IMR-90 (cell line): Measurements from ENCODE around the gene CPNE4. TPM values are rescaled to one million over a fixed set of nuclear protein-coding genes. Genes with fewer than 3 reads are reported as not detected.
A peak's percentile ranks its signal among the peaks of the same experiment; 100 is the strongest.

ENCODE experiments used
- ATAC-seq: fragments of 200-7000 bp; cut with Tn5 transposase; 2 replicates; pipeline ENCODE4 v1.9.1; 2020; ENCODE audit warnings: low read depth, mild to moderate bottlenecking, moderate library complexity
- Bru-seq: library from RNA; stranded (reverse); fragments of 400-500 nt; gene quantifications from one replicate; lab custom pipeline; 2021; lab: Mats Ljungman, UMichigan
- BruChase-seq, 2 experiments: library from RNA; stranded (reverse); fragments of 400-500 nt; gene quantifications; one replicate each; lab custom pipeline; 2021; lab: Mats Ljungman, UMichigan
- BruUV-seq: library from RNA; stranded (reverse); fragments of 400-500 nt; replicated peaks from 2 replicates; lab custom pipeline; 2021; lab: Mats Ljungman, UMichigan
- CTCF ChIA-PET: fragments of 300-600 bp; formaldehyde crosslinking; extraction: SDS; loops from one replicate; lab custom pipeline; 2021; ENCODE audit warnings: antibody characterized with exemption; lab: Yijun Ruan, JAX
- POLR2A ChIA-PET: fragments of 300-600 bp; sonication (Branson Sonifier 250); formaldehyde crosslinking; loops from one replicate; lab custom pipeline; 2022; ENCODE audit warnings: antibody characterized with exemption; ENCODE audit not compliant: unreplicated experiment; lab: Charles Lee
- DNase-seq: peaks from one replicate; pipeline ENCODE4 v3.0.0; 2013
- H2AFZ ChIP-seq: replicated peaks from 2 replicates; pipeline ENCODE3; 2013; ENCODE audit warnings: low read length, mild to moderate bottlenecking; ENCODE audit not compliant: poor library complexity
- H2AK5ac ChIP-seq: 2 replicates; pipeline ENCODE4 v1.6.1; 2013; ENCODE audit warnings: low read depth, low read length, inconsistent platforms
- H2AK9ac ChIP-seq: replicated peaks from 2 replicates; pipeline ENCODE3; 2013; ENCODE audit warnings: mild to moderate bottlenecking, low read depth, low read length, moderate library complexity; ENCODE audit not compliant: poor library complexity
- H2BK120ac ChIP-seq: 2 replicates; pipeline ENCODE4 v1.6.1; 2013; ENCODE audit warnings: low read depth, low read length, inconsistent platforms
- H2BK15ac ChIP-seq: 3 replicates; pipeline ENCODE4 v1.6.1; 2013; ENCODE audit warnings: low read depth, low read length, inconsistent platforms
- H2BK20ac ChIP-seq: 2 replicates; pipeline ENCODE4 v1.6.1; 2013; ENCODE audit warnings: low read depth, mild to moderate bottlenecking, inconsistent platforms, low read length, moderate library complexity
- H2BK5ac ChIP-seq: 2 replicates; pipeline ENCODE4 v1.6.1; 2013; ENCODE audit warnings: mild to moderate bottlenecking, low read depth, low read length, inconsistent platforms; ENCODE audit not compliant: poor library complexity, severe bottlenecking
- H3K14ac ChIP-seq: replicated peaks from 2 replicates; pipeline ENCODE4 v1.6.1; 2013; ENCODE audit warnings: low read depth, low read length, inconsistent platforms
- H3K18ac ChIP-seq: 2 replicates; pipeline ENCODE4 v1.6.1; 2013; ENCODE audit warnings: low read depth, low read length, control low read depth
- H3K23ac ChIP-seq: 2 replicates; pipeline ENCODE4 v1.6.1; 2013; ENCODE audit warnings: low read depth, low read length, inconsistent platforms
- H3K27ac ChIP-seq: 2 replicates; pipeline ENCODE4 v1.5.1; 2013; ENCODE audit warnings: mild to moderate bottlenecking, control low read depth, low read length; ENCODE audit not compliant: insufficient read depth
- H3K27me3 ChIP-seq: 2 replicates; pipeline ENCODE4 v1.6.1; 2013; ENCODE audit warnings: low read length; ENCODE audit not compliant: control insufficient read depth, insufficient read depth
- H3K36me3 ChIP-seq: 2 replicates; pipeline ENCODE4 v1.6.1; 2013; ENCODE audit warnings: low read length, mixed read lengths; ENCODE audit not compliant: control insufficient read depth, insufficient read depth
- H3K4ac ChIP-seq: 2 replicates; pipeline ENCODE4 v1.6.1; 2013; ENCODE audit warnings: low read depth, low read length, inconsistent platforms
- H3K4me1 ChIP-seq: 2 replicates; pipeline ENCODE4 v1.6.1; 2013; ENCODE audit warnings: low read length, mixed read lengths; ENCODE audit not compliant: control insufficient read depth, insufficient read depth
- H3K4me2 ChIP-seq: 2 replicates; pipeline ENCODE4 v1.6.1; 2013; ENCODE audit warnings: low read depth, mild to moderate bottlenecking, control low read depth, low read length, moderate library complexity
- H3K4me3 ChIP-seq: 2 replicates; pipeline ENCODE4 v1.5.1; 2013; ENCODE audit warnings: low read depth, mild to moderate bottlenecking, control low read depth, low read length, moderate library complexity; ENCODE audit not compliant: insufficient read depth
- H3K56ac ChIP-seq: 2 replicates; pipeline ENCODE4 v1.6.1; 2013; ENCODE audit warnings: low read length, inconsistent platforms; ENCODE audit not compliant: insufficient read depth; ENCODE audit errors: extremely low read depth
- H3K79me1 ChIP-seq, 2 experiments: 2 replicates each; pipeline ENCODE4 v1.6.1; 2013; ENCODE audit warnings: low read length in 2 of 2, inconsistent platforms in 1 of 2, low read depth in 1 of 2
- H3K9ac ChIP-seq: 2 replicates; pipeline ENCODE4 v1.6.1; 2013; ENCODE audit warnings: low read depth, low read length, control low read depth
- H3K9me1 ChIP-seq: 2 replicates; pipeline ENCODE4 v1.6.1; 2013; ENCODE audit warnings: low read length, inconsistent platforms; ENCODE audit not compliant: insufficient read depth
- H3K9me3 ChIP-seq: 2 replicates; pipeline ENCODE4 v1.6.1; 2013; ENCODE audit warnings: low read length; ENCODE audit not compliant: control insufficient read depth, insufficient read depth
- H4K20me1 ChIP-seq: 2 replicates; pipeline ENCODE4 v1.6.1; 2013; ENCODE audit warnings: low read length, inconsistent platforms; ENCODE audit not compliant: insufficient read depth
- H4K5ac ChIP-seq: 2 replicates; pipeline ENCODE4 v1.6.1; 2013; ENCODE audit warnings: mild to moderate bottlenecking, low read depth, low read length, control low read depth
- H4K8ac ChIP-seq, 2 experiments: 2 replicates each; pipeline ENCODE4 v1.6.1; 2013; ENCODE audit warnings: low read depth in 2 of 2, low read length in 2 of 2, control low read depth in 1 of 2, inconsistent platforms in 1 of 2
- H4K91ac ChIP-seq: 2 replicates; pipeline ENCODE4 v1.6.1; 2013; ENCODE audit warnings: low read depth, low read length, inconsistent platforms; ENCODE audit not compliant: insufficient read depth
- CEBPB ChIP-seq: IDR thresholded peaks from 2 replicates; pipeline ENCODE4 v1.6.1; 2012; ENCODE audit warnings: low read depth, low read length, improper control_type of control experiment
- FOS ChIP-seq: fragments of 150-350 bp; IDR thresholded peaks from 2 replicates; pipeline ENCODE4 v1.6.1; 2016; ENCODE audit warnings: low read depth, low read length
- MXI1 ChIP-seq: IDR thresholded peaks from 2 replicates; pipeline ENCODE4 v1.6.1; 2012; ENCODE audit warnings: low read depth, mild to moderate bottlenecking, low read length, moderate library complexity, borderline replicate concordance
- NFE2L2 ChIP-seq: fragments of 150-350 bp; IDR thresholded peaks from 2 replicates; pipeline ENCODE4 v1.6.1; 2016; ENCODE audit warnings: low read depth, mild to moderate bottlenecking, low read length
- POLR2A ChIP-seq: IDR thresholded peaks from 2 replicates; pipeline ENCODE4 v1.6.1; 2012; ENCODE audit warnings: mild to moderate bottlenecking, low read depth, low read length
- RCOR1 ChIP-seq: IDR thresholded peaks from 2 replicates; pipeline ENCODE4 v1.6.1; 2012; ENCODE audit warnings: mild to moderate bottlenecking, low read length, improper control_type of control experiment; ENCODE audit not compliant: insufficient replicate concordance
- RFX5 ChIP-seq: IDR thresholded peaks from 2 replicates; pipeline ENCODE4 v1.8.0; 2012; ENCODE audit warnings: low read depth, mild to moderate bottlenecking, low read length, moderate library complexity
- SMC3 ChIP-seq: fragments of 150-350 bp; IDR thresholded peaks from 2 replicates; pipeline ENCODE4 v1.6.1; 2016; ENCODE audit warnings: low read depth, mild to moderate bottlenecking, antibody characterized with exemption, low read length, moderate library complexity
- WGBS, 2 experiments: methylation state at CpG; one replicate each; pipeline versions ENCODE4 v1.1.5 to v1.1.7; 2013; ENCODE audit warnings: missing lambda C conversion rate in 2 of 2; ENCODE audit not compliant: insufficient read length in 1 of 2; ENCODE audit errors: extremely low coverage in 2 of 2; 5-methylcytosine and 5-hydroxymethylcytosine counted together
- dilution Hi-C: fragments of 300-500 bp; cut with HindIII; formaldehyde crosslinking; loops from one replicate; pipeline ENCODE4 v1.14.3; 2018; ENCODE audit warnings: low sequenced_read_pairs; ENCODE audit not compliant: unreplicated experiment
- in situ Hi-C: fragments of 300-500 bp; cut with MboI; formaldehyde crosslinking; loops from 3 replicates; pipeline ENCODE4 v1.14.3; 2019; ENCODE audit warnings: low sequenced_read_pairs, inconsistent platforms, mixed read lengths
- intact Hi-C: fragments of 100-400 bp; cut with micrococcal nuclease; formaldehyde crosslinking; loops from 2 replicates; pipeline ENCODE4 v1.10.0; 2022
- long read RNA-seq: library from polyadenylated mRNA; unstranded; transcript quantifications from one replicate; pipeline ENCODE4 v2.0.0, GENCODE V29; 2021; ENCODE audit not compliant: unreplicated experiment
- polyA plus RNA-seq, 3 experiments: library from polyadenylated mRNA; depleted of rRNA; stranded (reverse); fragments of >200 nt; gene quantifications; 2 replicates each; pipeline ENCODE4 v1.2.3, GENCODE V29; 2012; ENCODE audit warnings: low replicate concordance in 1 of 3
- total RNA-seq: library from RNA; depleted of rRNA; stranded (reverse); fragments of >200 nt; gene quantifications from 2 replicates; pipeline ENCODE4 v1.2.3, GENCODE V29; 2012; rRNA removed
- TF ChIP-seq, protein P1 (sequence below): fragments of 150-350 bp; IDR thresholded peaks from 2 replicates; pipeline ENCODE4 v1.6.1; 2016; ENCODE audit warnings: low read depth, mild to moderate bottlenecking, low read length, moderate library complexity, borderline replicate concordance
- TF ChIP-seq, protein P2 (sequence below): conservative IDR thresholded peaks from 2 replicates; pipeline ENCODE4 v1.5.1; 2012; ENCODE audit warnings: mild to moderate bottlenecking, low read depth, low read length, improper control_type of control experiment
- TF ChIP-seq, protein P3 (sequence below): fragments of 150-350 bp; IDR thresholded peaks from 2 replicates; pipeline ENCODE4 v1.6.1; 2017; ENCODE audit warnings: mild to moderate bottlenecking, antibody characterized with exemption, low read length, low read depth

The CPNE4 gene
- not detected in 2 replicates for total RNA-seq
- not detected in 2 replicates for polyA plus RNA-seq (2012; rRNA removed)
- not detected in 2 replicates for polyA plus RNA-seq (2012; cell fraction: cytosol; rRNA removed)
- polyA plus RNA-seq (2012; cell fraction: nucleus; rRNA removed; ENCODE audit: low replicate concordance): not detected in 2 replicates
- Bru-seq, nascent RNA: percentile 11 among the genes with signal in this experiment
- BruChase-seq, experiment 1, labeled RNA remaining after a 6-hour chase: percentile 5 among the genes with signal in this experiment
- percentile 10 among the genes with signal in this experiment for BruChase-seq, experiment 2, labeled RNA remaining after a 2-hour chase
- long read RNA-seq: 0 reads

DNA sequence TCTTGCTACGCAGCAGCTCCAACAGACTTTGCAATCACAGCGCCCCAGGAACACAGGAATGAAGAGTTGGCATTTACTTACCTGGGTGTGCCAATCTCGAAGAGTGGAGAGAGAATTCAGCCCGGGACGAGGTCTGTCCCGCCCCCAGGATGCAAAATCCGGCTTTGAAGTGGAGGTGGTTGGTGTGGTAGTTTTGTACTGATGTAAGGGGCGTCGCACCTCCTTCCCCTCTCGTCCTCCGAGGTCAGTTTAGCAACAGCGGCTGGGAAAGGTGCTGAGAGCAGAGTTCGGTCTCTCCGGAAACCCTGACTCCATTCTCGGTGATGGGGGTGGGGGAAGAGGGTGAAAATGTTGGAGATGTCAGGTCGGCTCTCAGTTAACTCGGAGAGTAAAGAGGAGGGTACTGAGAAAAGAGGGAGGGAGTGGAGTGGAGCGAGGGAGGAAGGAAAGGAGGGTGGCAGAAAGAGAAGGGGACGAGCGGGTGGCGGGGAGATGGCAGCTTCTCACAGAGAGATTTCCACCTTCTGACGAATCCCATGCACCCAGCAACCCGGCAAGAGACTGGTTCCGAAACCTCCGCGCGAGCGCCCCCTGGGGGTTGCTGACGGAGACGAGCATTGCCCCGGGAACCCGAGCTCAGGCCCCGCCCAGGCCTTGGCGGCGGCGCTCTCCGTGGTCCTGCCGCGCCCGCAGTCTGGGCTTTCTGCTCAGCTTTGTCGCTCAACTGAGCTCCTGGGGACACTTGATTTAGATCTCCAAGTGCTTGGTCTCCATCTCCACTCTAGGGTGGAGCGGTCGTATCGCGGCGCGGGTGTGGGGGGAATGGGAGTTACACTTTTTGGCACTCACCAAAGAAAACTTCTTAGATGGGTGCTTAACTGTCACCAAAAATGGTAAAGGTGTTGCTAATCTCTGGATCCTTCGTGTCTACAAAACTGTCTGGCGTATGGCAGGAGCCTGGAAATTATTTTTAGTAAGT is at the start of gene CPNE4:
Gene CPNE4 (minus strand): TSS at position 529 of the 979 bp plus-strand sequence.
- Histone ChIP-seq H3K4me3 (no peak within 1 kb of the TSS), H3K27me3 (peaks cover 19% of the 10 kb centered on the region), H3K14ac (no peak within 1 kb of the TSS), H2BK20ac (no peak within 1 kb of the TSS), H3K18ac (no peak within 1 kb of the TSS), H2AK9ac (no peak within 1 kb of the TSS), H3K56ac (no peak within 1 kb of the TSS), H4K20me1 (no peaks in the 10 kb centered on the region), H2AK5ac (no peak within 1 kb of the TSS), H4K8ac (no peak within 1 kb of the TSS), H3K27ac (no peak within 1 kb of the TSS), H3K23ac (no peak within 1 kb of the TSS), H3K4ac (no peak within 1 kb of the TSS), H4K91ac (no peak within 1 kb of the TSS), H3K4me2 (peak within 1 kb of the TSS; percentile 58), H3K9ac (no peak within 1 kb of the TSS), H2BK5ac (no peak within 1 kb of the TSS), H3K79me1 (no peaks in the 10 kb centered on the region), H3K9me3 (no peaks in the 10 kb centered on the region), H2BK120ac (no peak within 1 kb of the TSS), H4K5ac (no peak within 1 kb of the TSS), H3K9me1 (no peaks in the 10 kb centered on the region), H3K4me1 (no peaks in the 10 kb centered on the region), H2BK15ac (no peak within 1 kb of the TSS), H2AFZ (peak within 1 kb of the TSS; percentile 27), H3K36me3 (no peaks in the 10 kb centered on the region)
- ATAC-seq (peak; percentile 99), DNase-seq (peak; percentile 51)
- ChIA-PET CTCF (interaction anchor here (0.6 to 1.2 kb wide), 14 partner anchors 9 to 1399 kb away, joined by 3 to 9 read pairs (median 4); no protein-coding TSS in a partner anchor), POLR2A (no interaction called here)
- in situ Hi-C loops: loop anchor here (5.0 to 25.0 kb wide), 3 partner anchors 143 to 997 kb away; partner anchors contain the start of genes ASTE1 and NEK11
- intact Hi-C loops: loop anchor here (2.0 kb wide), 1 partner anchor 1002 kb away; no protein-coding TSS in a partner anchor
- dilution Hi-C loops: no loop called here
- no TSS peak for BruUV-seq
- 0% methylated on average over 4 of the region's 49 CpGs; no CpG with 5 or more reads in 1 of the 2 experiments for WGBS, 2 experiments
- TF ChIP-seq, protein P1, sequence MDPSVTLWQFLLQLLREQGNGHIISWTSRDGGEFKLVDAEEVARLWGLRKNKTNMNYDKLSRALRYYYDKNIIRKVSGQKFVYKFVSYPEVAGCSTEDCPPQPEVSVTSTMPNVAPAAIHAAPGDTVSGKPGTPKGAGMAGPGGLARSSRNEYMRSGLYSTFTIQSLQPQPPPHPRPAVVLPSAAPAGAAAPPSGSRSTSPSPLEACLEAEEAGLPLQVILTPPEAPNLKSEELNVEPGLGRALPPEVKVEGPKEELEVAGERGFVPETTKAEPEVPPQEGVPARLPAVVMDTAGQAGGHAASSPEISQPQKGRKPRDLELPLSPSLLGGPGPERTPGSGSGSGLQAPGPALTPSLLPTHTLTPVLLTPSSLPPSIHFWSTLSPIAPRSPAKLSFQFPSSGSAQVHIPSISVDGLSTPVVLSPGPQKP: no peak
- no peak for TF ChIP-seq FOS
- TF ChIP-seq, protein P2, sequence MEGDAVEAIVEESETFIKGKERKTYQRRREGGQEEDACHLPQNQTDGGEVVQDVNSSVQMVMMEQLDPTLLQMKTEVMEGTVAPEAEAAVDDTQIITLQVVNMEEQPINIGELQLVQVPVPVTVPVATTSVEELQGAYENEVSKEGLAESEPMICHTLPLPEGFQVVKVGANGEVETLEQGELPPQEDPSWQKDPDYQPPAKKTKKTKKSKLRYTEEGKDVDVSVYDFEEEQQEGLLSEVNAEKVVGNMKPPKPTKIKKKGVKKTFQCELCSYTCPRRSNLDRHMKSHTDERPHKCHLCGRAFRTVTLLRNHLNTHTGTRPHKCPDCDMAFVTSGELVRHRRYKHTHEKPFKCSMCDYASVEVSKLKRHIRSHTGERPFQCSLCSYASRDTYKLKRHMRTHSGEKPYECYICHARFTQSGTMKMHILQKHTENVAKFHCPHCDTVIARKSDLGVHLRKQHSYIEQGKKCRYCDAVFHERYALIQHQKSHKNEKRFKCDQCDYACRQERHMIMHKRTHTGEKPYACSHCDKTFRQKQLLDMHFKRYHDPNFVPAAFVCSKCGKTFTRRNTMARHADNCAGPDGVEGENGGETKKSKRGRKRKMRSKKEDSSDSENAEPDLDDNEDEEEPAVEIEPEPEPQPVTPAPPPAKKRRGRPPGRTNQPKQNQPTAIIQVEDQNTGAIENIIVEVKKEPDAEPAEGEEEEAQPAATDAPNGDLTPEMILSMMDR: peak; percentile 84
- no peak for TF ChIP-seq RFX5
- TF ChIP-seq MXI1: no peak
- no peak for TF ChIP-seq POLR2A
- TF ChIP-seq CEBPB: no peak
- TF ChIP-seq, protein P3, sequence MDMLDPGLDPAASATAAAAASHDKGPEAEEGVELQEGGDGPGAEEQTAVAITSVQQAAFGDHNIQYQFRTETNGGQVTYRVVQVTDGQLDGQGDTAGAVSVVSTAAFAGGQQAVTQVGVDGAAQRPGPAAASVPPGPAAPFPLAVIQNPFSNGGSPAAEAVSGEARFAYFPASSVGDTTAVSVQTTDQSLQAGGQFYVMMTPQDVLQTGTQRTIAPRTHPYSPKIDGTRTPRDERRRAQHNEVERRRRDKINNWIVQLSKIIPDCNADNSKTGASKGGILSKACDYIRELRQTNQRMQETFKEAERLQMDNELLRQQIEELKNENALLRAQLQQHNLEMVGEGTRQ: no peak
- peak; percentile 41; the same call in 1 of the 2 replicates for TF ChIP-seq SMC3
- peak; percentile 89 for TF ChIP-seq RCOR1
- no peak for TF ChIP-seq NFE2L2
